H9 (cell line): Measurements from ENCODE around the gene NFATC4. TPM values are rescaled to one million over a fixed set of nuclear protein-coding genes. Genes with fewer than 3 reads are reported as not detected.

ENCODE experiments used
- DNase-seq: peaks from one replicate; pipeline ENCODE4 v3.0.0-alpha.2; 2017
- H2AFZ ChIP-seq: one replicate; pipeline ENCODE4 v1.6.1; 2013; ENCODE audit warnings: mild to moderate bottlenecking, low read length, control low read depth, moderate library complexity
- H2AK5ac ChIP-seq: 2 replicates; pipeline ENCODE4 v1.6.1; 2013; ENCODE audit warnings: low read length, control low read depth, mixed read lengths; ENCODE audit not compliant: insufficient read length
- H2BK120ac ChIP-seq: one replicate; pipeline ENCODE4 v1.6.1; 2013; ENCODE audit warnings: low read depth, mild to moderate bottlenecking, low read length, control low read depth, inconsistent platforms; ENCODE audit not compliant: poor library complexity, severe bottlenecking
- H2BK12ac ChIP-seq: 2 replicates; pipeline ENCODE4 v1.6.1; 2013; ENCODE audit warnings: low read length, control low read depth, mixed read lengths, low read depth; ENCODE audit not compliant: insufficient read length
- H2BK15ac ChIP-seq: 2 replicates; pipeline ENCODE4 v1.6.1; 2013; ENCODE audit warnings: low read depth, low read length, control low read depth
- H2BK20ac ChIP-seq: one replicate; pipeline ENCODE4 v1.6.1; 2013; ENCODE audit warnings: low read depth, mild to moderate bottlenecking, low read length, control low read depth, inconsistent platforms; ENCODE audit not compliant: poor library complexity, severe bottlenecking
- H2BK5ac ChIP-seq: 2 replicates; pipeline ENCODE4 v1.6.1; 2013; ENCODE audit warnings: low read length, control low read depth, mixed read lengths; ENCODE audit not compliant: insufficient read length
- H3K14ac ChIP-seq: 2 replicates; pipeline ENCODE4 v1.6.1; 2013; ENCODE audit warnings: low read length, control low read depth; ENCODE audit not compliant: insufficient read depth
- H3K18ac ChIP-seq: 2 replicates; pipeline ENCODE4 v1.6.1; 2013; ENCODE audit warnings: low read depth, mild to moderate bottlenecking, mixed read lengths, low read length, control low read depth; ENCODE audit not compliant: insufficient read length
- H3K23ac ChIP-seq: 2 replicates; pipeline ENCODE4 v1.6.1; 2013; ENCODE audit warnings: low read length, control low read depth, mixed read lengths, low read depth; ENCODE audit not compliant: insufficient read length
- H3K23me2 ChIP-seq: 2 replicates; pipeline ENCODE4 v1.6.1; 2013; ENCODE audit warnings: low read depth, mild to moderate bottlenecking, mixed read lengths, low read length, control low read depth; ENCODE audit not compliant: insufficient read length, poor library complexity, severe bottlenecking
- H3K27ac ChIP-seq: 2 replicates; pipeline ENCODE4 v1.5.1; 2013; ENCODE audit warnings: low read length, control low read depth, mixed read lengths, low read depth; ENCODE audit not compliant: insufficient read length
- H3K27me3 ChIP-seq: 2 replicates; pipeline ENCODE4 v1.6.1; 2013; ENCODE audit warnings: low read length, control low read depth, inconsistent platforms; ENCODE audit not compliant: insufficient read depth
- H3K4ac ChIP-seq: 2 replicates; pipeline ENCODE4 v1.6.1; 2013; ENCODE audit warnings: low read depth, mild to moderate bottlenecking, control low read depth, inconsistent platforms, low read length, moderate library complexity
- H3K4me1 ChIP-seq: 2 replicates; pipeline ENCODE4 v1.6.1; 2013; ENCODE audit warnings: low read length, control low read depth, inconsistent platforms; ENCODE audit not compliant: insufficient read depth
- H3K4me2 ChIP-seq: 2 replicates; pipeline ENCODE4 v1.6.1; 2013; ENCODE audit warnings: low read length, control low read depth, mixed read lengths; ENCODE audit not compliant: insufficient read length, insufficient read depth
- H3K56ac ChIP-seq: 2 replicates; pipeline ENCODE4 v1.6.1; 2013; ENCODE audit warnings: low read depth, mild to moderate bottlenecking, mixed read lengths, low read length, control low read depth; ENCODE audit not compliant: insufficient read length
- H3K79me1 ChIP-seq: 2 replicates; pipeline ENCODE4 v1.6.1; 2013; ENCODE audit warnings: low read depth, mild to moderate bottlenecking, moderate library complexity, low read length, control low read depth, inconsistent platforms; ENCODE audit not compliant: insufficient read depth, poor library complexity, severe bottlenecking
- H3K79me2 ChIP-seq: 2 replicates; pipeline ENCODE4 v1.6.1; 2013; ENCODE audit warnings: low read length, control low read depth, inconsistent platforms; ENCODE audit not compliant: insufficient read depth
- H3K9ac ChIP-seq: 2 replicates; pipeline ENCODE4 v1.6.1; 2013; ENCODE audit warnings: low read length, control low read depth, mixed read lengths; ENCODE audit not compliant: insufficient read length; ENCODE audit errors: extremely low read depth
- H3K9me3 ChIP-seq: one replicate; pipeline ENCODE4 v1.6.1; 2013; ENCODE audit warnings: low read depth, low read length, inconsistent platforms; ENCODE audit not compliant: control insufficient read depth
- H3T11ph ChIP-seq: one replicate; pipeline ENCODE4 v1.6.1; 2013; ENCODE audit warnings: mild to moderate bottlenecking, low read length, control low read depth, inconsistent platforms
- H4K20me1 ChIP-seq: one replicate; pipeline ENCODE4 v1.6.1; 2013; ENCODE audit not compliant: control insufficient read depth, insufficient read length, insufficient read depth
- H4K5ac ChIP-seq: 2 replicates; pipeline ENCODE4 v1.6.1; 2013; ENCODE audit warnings: low read depth, mild to moderate bottlenecking, mixed read lengths, low read length, control low read depth; ENCODE audit not compliant: insufficient read length
- H4K8ac ChIP-seq: replicated peaks from 2 replicates; pipeline ENCODE4 v1.6.1; 2013; ENCODE audit warnings: low read length, control low read depth, mixed read lengths, low read depth; ENCODE audit not compliant: insufficient read length
- H4K91ac ChIP-seq: 2 replicates; pipeline ENCODE4 v1.6.1; 2013; ENCODE audit warnings: low read depth, mild to moderate bottlenecking, moderate library complexity, mixed read lengths, low read length, control low read depth; ENCODE audit not compliant: insufficient read length
- H3K27ac Mint-ChIP-seq, 3 experiments: 2 replicates in 2 of 3; 3 replicates in 1 of 3; pipeline ENCODE4 v1.8.0; 2020 to 2021; ENCODE audit warnings: mixed read lengths in 3 of 3, mild to moderate bottlenecking in 1 of 3, moderate library complexity in 1 of 3
- H3K27me3 Mint-ChIP-seq: 2 replicates; pipeline ENCODE4 v1.8.0; 2021; ENCODE audit warnings: low read depth, mild to moderate bottlenecking, moderate library complexity, mixed read lengths
- H3K36me3 Mint-ChIP-seq, 3 experiments: 2 replicates in 2 of 3; 3 replicates in 1 of 3; pipeline ENCODE4 v1.8.0; 2020 to 2021; ENCODE audit warnings: low read depth in 3 of 3, mixed read lengths in 3 of 3; ENCODE audit not compliant: insufficient read depth in 1 of 3
- H3K4me1 Mint-ChIP-seq, 2 experiments: 2 replicates each; pipeline ENCODE4 v1.8.0; 2020; ENCODE audit warnings: mixed read lengths in 2 of 2
- H3K4me3 Mint-ChIP-seq, 2 experiments: 2 replicates in 1 of 2; 3 replicates in 1 of 2; pipeline ENCODE4 v1.8.0; 2020 to 2021; ENCODE audit warnings: mild to moderate bottlenecking in 2 of 2, mixed read lengths in 2 of 2, moderate library complexity in 1 of 2
- H3K9me3 Mint-ChIP-seq, 2 experiments: 2 replicates in 1 of 2; 3 replicates in 1 of 2; pipeline ENCODE4 v1.8.0; 2020; ENCODE audit warnings: mild to moderate bottlenecking in 2 of 2, mixed read lengths in 2 of 2, moderate library complexity in 1 of 2
- CTCF ChIP-seq: fragments of 200-600 bp; sonication (generic); conservative IDR thresholded peaks from 3 replicates; pipeline ENCODE4 v1.8.0; 2021; ENCODE audit warnings: antibody characterized with exemption, mild to moderate bottlenecking
- WGBS: extraction: QIAGEN DNeasy Blood & Tissue Kit; methylation state at CpG from one replicate; pipeline ENCODE4 v1.1.7; 2013; ENCODE audit warnings: missing lambda C conversion rate, low lambda C conversion rate, mixed read lengths; ENCODE audit not compliant: insufficient read length; ENCODE audit errors: extremely low coverage; 5-methylcytosine and 5-hydroxymethylcytosine counted together
- total RNA-seq: library from RNA; stranded (reverse); gene quantifications from 2 replicates; pipeline ENCODE4 v1.2.1, GENCODE V29; 2021

The NFATC4 gene
- total RNA-seq, 1 experiment from 2014 or later = 46.4 TPM

- Histone ChIP-seq H3K23ac (no peak overlapping the region), H3K9me3 (no peaks in the 10 kb centered on the region), H3K4me2 (peak overlapping the region; percentile 69), H3T11ph (no peak overlapping the region), H3K23me2 (peaks cover 19% of the 10 kb centered on the region), H3K4ac (no peak overlapping the region; the same call in 1 of the 2 replicates), H2BK5ac (no peak overlapping the region), H2BK120ac (no peak overlapping the region), H3K18ac (no peak overlapping the region), H3K9ac (no peak overlapping the region), H3K4me1 (no peaks in the 10 kb centered on the region; the same call in 1 of the 2 replicates), H3K56ac (no peak overlapping the region), H4K20me1 (no peaks in the 10 kb centered on the region), H3K27ac (no peak overlapping the region), H3K79me1 (no peaks in the 10 kb centered on the region), H2BK12ac (no peak overlapping the region), H2AFZ (no peak overlapping the region), H2BK20ac (no peak overlapping the region), H3K14ac (peak overlapping the region; percentile 6; the same call in 1 of the 2 replicates), H2AK5ac (no peak overlapping the region), H3K27me3 (no peaks in the 10 kb centered on the region), H4K5ac (no peak overlapping the region), H2BK15ac (no peak overlapping the region), H3K79me2 (no peaks in the 10 kb centered on the region), H4K91ac (no peak overlapping the region), H4K8ac (no peak overlapping the region)
- no peak for TF ChIP-seq CTCF
- WGBS = no CpG with 5 or more reads among the region's 20 CpGs
- Mint-ChIP-seq H3K27ac (no peak overlapping the region; a peak in 1 of 7 replicates), H3K27me3 (peaks cover 9% of the 10 kb centered on the region), H3K9me3 (no peaks in the 10 kb centered on the region), H3K4me3 (peak overlapping the region; percentile 76 to 77), H3K4me1 (peaks cover 16 to 17% of the 10 kb centered on the region in 2 experiments), H3K36me3 (peaks cover 8 to 32% (median 23%) of the 10 kb centered on the region in 3 experiments)
- DNase-seq = no peak
Observed at GRCh38 chr14:24369463-24369862, 1.5 kb downstream of the NFATC4 start.
